ENCODE data around the gene TACC3.

The TACC3 gene

DNA sequence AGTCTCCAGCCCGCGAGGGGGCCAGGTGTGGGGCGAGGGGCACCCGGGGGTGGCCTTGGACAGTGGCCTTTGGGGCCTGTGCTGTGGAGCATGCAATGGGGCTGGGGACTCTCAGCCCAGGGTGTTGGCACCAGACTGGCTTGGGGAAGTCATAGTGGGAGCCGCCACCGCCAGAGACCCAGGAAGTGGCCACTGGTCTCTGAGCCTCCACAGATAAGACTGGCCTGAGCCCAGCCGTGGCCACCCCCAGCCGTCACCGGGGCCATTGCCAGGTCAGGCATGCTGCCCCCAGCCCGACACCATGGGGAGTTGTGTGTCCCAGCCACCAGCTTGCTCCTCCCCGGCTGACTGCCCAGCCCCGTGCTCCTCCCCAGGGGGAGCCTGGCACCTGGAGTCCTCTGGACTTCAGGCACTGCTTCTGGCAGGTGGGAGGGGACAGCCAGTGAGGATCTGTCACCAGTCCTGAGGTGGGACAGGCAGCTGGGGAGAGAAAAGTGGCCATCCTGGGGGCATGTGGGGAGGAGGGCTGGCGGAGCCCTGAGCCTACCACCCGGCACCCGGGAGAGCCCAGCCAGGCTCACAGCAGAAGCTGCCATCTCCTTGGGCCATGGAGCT lies 32.5 kb downstream of the TACC3 start:
- DNase-seq (ENCODE audit: extremely low spot score), result no peak
- TF ChIP-seq, protein P1, sequence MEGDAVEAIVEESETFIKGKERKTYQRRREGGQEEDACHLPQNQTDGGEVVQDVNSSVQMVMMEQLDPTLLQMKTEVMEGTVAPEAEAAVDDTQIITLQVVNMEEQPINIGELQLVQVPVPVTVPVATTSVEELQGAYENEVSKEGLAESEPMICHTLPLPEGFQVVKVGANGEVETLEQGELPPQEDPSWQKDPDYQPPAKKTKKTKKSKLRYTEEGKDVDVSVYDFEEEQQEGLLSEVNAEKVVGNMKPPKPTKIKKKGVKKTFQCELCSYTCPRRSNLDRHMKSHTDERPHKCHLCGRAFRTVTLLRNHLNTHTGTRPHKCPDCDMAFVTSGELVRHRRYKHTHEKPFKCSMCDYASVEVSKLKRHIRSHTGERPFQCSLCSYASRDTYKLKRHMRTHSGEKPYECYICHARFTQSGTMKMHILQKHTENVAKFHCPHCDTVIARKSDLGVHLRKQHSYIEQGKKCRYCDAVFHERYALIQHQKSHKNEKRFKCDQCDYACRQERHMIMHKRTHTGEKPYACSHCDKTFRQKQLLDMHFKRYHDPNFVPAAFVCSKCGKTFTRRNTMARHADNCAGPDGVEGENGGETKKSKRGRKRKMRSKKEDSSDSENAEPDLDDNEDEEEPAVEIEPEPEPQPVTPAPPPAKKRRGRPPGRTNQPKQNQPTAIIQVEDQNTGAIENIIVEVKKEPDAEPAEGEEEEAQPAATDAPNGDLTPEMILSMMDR (IDR thresholded peaks at IDR 0.05; ENCODE audit: control extremely low read depth, extremely low read depth, low read depth, missing control alignments), result no peak
- CTCF ChIA-PET, result interaction anchor here (1.3 to 3.0 kb wide), 2 partner anchors 9 to 55 kb away, joined by 4 to 12 read pairs; no protein-coding TSS in a partner anchor
- POLR2A ChIA-PET, result no interaction called here

DNA sequence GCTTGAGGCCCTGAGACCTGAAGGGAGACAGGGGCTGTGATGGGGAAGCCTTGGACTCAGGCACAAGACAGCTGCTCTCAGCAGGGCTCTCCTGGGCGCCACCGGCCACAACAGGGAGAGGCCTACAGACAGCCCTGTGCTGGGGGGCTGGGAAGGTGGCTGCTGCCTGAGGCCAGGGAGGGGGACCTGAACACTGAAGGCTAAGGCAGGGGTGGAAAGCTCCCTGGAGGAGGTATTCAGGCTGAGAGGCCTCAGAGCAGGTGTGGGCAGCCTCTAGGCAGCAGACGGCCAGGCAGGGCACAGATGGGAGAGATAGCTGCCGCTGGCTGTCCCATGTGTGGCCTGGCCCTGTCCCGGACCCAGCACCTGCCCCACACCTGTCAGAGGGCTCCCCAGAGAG lies 33.0 kb downstream of the TACC3 start:
- no peak for DNase-seq (ENCODE audit: extremely low spot score)
- TF ChIP-seq, protein P1 (IDR thresholded peaks at IDR 0.05; ENCODE audit: control extremely low read depth, extremely low read depth, low read depth, missing control alignments), result no peak
- ChIA-PET CTCF (interaction anchor here (1.3 to 3.0 kb wide), 2 partner anchors 10 to 54 kb away, joined by 4 to 12 read pairs; no protein-coding TSS in a partner anchor), POLR2A (no interaction called here)

DNA sequence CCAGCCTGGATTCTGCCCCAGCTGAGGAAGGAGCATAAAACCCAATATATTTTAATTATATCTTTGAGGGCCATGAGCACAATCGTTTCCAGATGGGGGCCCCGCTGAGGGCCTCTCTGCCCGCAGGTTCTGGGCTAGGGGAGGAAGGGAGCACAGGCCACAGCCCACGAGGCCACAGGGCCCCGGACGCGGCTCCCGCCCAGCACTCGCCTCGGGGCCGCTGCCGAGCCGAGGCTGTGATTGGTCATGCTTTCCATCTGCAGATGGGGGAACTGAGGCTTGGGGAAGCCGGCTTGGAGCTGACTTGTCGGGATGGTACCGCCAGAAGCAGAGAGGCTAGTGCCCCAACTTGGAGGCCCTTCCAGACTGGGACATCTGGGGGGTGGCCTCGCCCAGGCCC lies 34.0 kb downstream of the TACC3 start:
- ChIA-PET CTCF (interaction anchor here (1.3 to 3.0 kb wide), 3 partner anchors 11 to 54 kb away, joined by 4 to 12 read pairs (median 4); no protein-coding TSS in a partner anchor), POLR2A (no interaction called here)
- no peak for DNase-seq (ENCODE audit: extremely low spot score)
- TF ChIP-seq, protein P1 (IDR thresholded peaks at IDR 0.05; ENCODE audit: control extremely low read depth, extremely low read depth, low read depth, missing control alignments), result no peak

DNA sequence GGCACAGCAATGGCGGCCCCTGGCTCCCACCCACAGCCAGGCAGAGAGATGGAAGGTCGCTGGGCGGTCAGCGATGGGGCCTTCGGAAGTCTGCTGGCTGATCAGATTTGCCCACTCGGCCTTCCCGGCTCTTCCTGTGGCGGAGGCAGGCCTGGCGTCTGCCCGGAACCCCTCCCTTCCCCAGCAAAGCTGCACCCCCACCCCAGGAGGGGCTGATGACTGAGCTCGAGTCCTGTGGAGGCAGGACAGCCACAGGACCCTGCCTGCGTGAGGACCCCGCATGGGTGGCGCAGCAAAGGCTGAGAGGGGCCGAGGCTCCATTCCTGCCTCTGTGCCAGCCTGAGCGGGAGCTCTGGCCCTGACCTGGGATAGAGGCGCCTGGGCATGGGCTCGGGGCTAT lies 34.8 kb downstream of the TACC3 start:
- POLR2A ChIA-PET, result no interaction called here
- CTCF ChIA-PET, result interaction anchor here (0.6 to 3.0 kb wide), 3 partner anchors 11 to 53 kb away, joined by 3 to 12 read pairs (median 4); no protein-coding TSS in a partner anchor
- TF ChIP-seq, protein P1 (IDR thresholded peaks at IDR 0.05; ENCODE audit: control extremely low read depth, extremely low read depth, low read depth, missing control alignments), result no peak
- no peak for DNase-seq (ENCODE audit: extremely low spot score)

DNA sequence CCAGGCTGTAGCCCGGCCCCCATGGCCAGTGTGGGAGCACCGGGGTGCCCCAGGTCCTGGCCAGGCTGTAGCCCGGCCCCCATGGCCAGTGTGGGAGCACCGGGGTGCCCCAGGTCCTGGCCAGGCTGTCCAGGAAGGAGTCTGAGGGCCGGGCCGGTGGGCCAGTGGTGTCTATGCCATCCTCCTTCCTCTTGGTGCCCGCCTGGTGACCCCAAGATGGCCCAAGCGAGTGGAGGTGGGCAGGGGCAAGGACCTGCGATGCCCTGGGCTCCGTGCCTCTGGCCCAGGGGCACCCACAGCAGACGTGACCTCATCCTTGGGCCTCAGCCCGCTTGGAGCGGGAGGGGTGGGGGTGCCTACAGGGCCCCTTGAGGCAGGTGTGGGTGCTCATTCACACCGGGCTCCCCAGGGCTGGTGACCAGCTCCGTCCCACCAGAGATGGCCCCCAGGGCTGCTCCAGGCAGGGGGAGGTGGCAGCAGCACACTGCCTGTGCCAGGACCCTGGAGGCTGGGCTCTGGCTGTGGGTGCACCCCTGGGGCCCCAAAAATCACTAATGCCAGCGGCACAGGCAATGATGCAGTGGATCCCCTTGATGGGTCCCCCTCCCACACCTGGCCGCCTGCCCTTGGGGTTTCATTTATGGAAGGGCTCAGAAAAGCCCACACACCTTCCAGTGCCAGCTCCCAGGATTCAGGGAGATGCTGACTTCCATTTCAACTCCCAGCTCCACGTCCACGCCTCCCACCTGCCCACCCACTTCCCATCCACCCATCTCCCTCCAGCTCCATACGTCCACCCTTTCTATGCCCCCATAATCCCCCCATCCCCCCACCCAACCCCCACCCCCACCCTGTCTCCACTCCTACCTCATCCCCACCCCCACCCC lies 35.8 kb downstream of the TACC3 start:
- ChIA-PET POLR2A (no interaction called here), CTCF (no interaction called here)
- TF ChIP-seq, protein P1 (IDR thresholded peaks at IDR 0.05; ENCODE audit: control extremely low read depth, extremely low read depth, low read depth, missing control alignments), result no peak

DNA sequence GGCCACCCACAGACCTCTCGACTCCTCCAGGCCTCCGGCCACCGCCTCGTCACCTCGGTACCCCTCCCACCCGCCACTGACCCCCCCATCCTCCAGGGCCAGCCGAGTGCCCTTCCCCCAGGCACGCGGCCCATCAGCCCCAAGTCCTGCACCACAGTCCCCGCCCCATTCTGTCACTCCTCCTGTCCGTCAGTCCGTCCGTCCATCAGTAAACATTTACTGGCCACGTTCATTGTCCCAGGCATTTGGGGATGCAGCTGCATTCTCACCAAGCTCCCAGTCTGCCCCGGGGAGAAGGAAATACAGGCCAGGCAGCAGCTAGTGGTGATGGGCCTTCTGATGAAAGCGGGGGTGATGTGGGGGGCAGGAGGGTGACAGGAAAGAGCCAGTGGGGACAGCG lies 36.5 kb downstream of the TACC3 start:
- CTCF ChIA-PET, result interaction anchor here (3.0 kb wide), 1 partner anchor 10 kb away, joined by 13 read pairs; no protein-coding TSS in a partner anchor
- TF ChIP-seq, protein P1 (IDR thresholded peaks at IDR 0.05; ENCODE audit: control extremely low read depth, extremely low read depth, low read depth, missing control alignments), result no peak
- DNase-seq (ENCODE audit: extremely low spot score), result no peak
- POLR2A ChIA-PET, result no interaction called here

More for the DNA sequence above, 35.8 kb downstream of the TACC3 start:
- DNase-seq (ENCODE audit: extremely low spot score), result no peak

Data from GM10248 (cell line).